Smooth muscle cell (in vitro differentiated cells): ENCODE data around the gene MRPL33. TPM values are rescaled to one million over a fixed set of nuclear protein-coding genes. Genes with fewer than 3 reads are reported as not detected.

Source experiments
- DNase-seq: peaks from one replicate; lab custom pipeline; 2025; ENCODE audit not compliant: unreplicated experiment; lab: John Stamatoyannopoulos, UW
- H2AFZ ChIP-seq: fragments of 200-600 bp; sonication (generic); 2 replicates; pipeline ENCODE4 v1.6.0; 2016; ENCODE audit warnings: antibody characterized with exemption, low read depth, mild to moderate bottlenecking
- H3F3A ChIP-seq: fragments of 200-600 bp; sonication (generic); 2 replicates; pipeline ENCODE4 v1.6.0; 2017; ENCODE audit warnings: antibody characterized with exemption, low read depth
- H3K27ac ChIP-seq: fragments of 200-600 bp; sonication (generic); 2 replicates; pipeline ENCODE4 v1.5.1; 2016; ENCODE audit warnings: low read depth, mild to moderate bottlenecking
- H3K27me3 ChIP-seq: fragments of 200-600 bp; sonication (generic); 2 replicates; pipeline ENCODE4 v1.6.1; 2016; ENCODE audit warnings: low read depth, mild to moderate bottlenecking
- H3K36me3 ChIP-seq: fragments of 200-600 bp; sonication (generic); 2 replicates; pipeline ENCODE4 v1.5.1; 2016; ENCODE audit warnings: low read depth
- H3K4me1 ChIP-seq: fragments of 200-600 bp; sonication (generic); 2 replicates; pipeline ENCODE4 v1.5.1; 2016; ENCODE audit warnings: low read depth
- H3K4me2 ChIP-seq: fragments of 200-600 bp; sonication (generic); 2 replicates; pipeline ENCODE4 v1.6.0; 2016; ENCODE audit warnings: mild to moderate bottlenecking
- H3K4me3 ChIP-seq: fragments of 200-600 bp; sonication (generic); 2 replicates; pipeline ENCODE4 v1.5.1; 2016; ENCODE audit warnings: mild to moderate bottlenecking
- H3K79me2 ChIP-seq: fragments of 200-600 bp; sonication (generic); 2 replicates; pipeline ENCODE4 v1.6.0; 2016; ENCODE audit warnings: low read depth, mild to moderate bottlenecking
- H3K9ac ChIP-seq: fragments of 200-600 bp; sonication (generic); 2 replicates; pipeline ENCODE4 v1.6.0; 2016; ENCODE audit warnings: low read depth
- H3K9me3 ChIP-seq: fragments of 200-600 bp; sonication (generic); replicated peaks from 2 replicates; pipeline ENCODE4 v1.5.1; 2016; ENCODE audit warnings: low read depth
- H4K20me1 ChIP-seq: fragments of 200-600 bp; sonication (generic); 2 replicates; pipeline ENCODE4 v1.6.0; 2016; ENCODE audit warnings: low read depth
- CTCF ChIP-seq: fragments of 200-600 bp; sonication (generic); IDR thresholded peaks from 2 replicates; pipeline ENCODE4 v1.5.1; 2017; ENCODE audit warnings: borderline replicate concordance, mild to moderate bottlenecking, antibody characterized with exemption; ENCODE audit not compliant: insufficient read depth, poor library complexity, severe bottlenecking
- WGBS: methylation state at CpG from one replicate; pipeline ENCODE4 v1.1.7; 2016; ENCODE audit warnings: low lambda C conversion rate; 5-methylcytosine and 5-hydroxymethylcytosine counted together
- polyA plus RNA-seq: library from polyadenylated mRNA; unstranded; fragments of >200 nt; fragmentation: Nextera tagmentation; extraction: Ambion mirVana; gene quantifications from 2 replicates; pipeline ENCODE4 v1.2.1, GENCODE V29; 2016
- total RNA-seq: library from RNA; depleted of rRNA; stranded (reverse); fragments of >200 nt; gene quantifications from 2 replicates; pipeline ENCODE4 v1.2.3, GENCODE V29; 2014

The MRPL33 gene
- total and polyA plus RNA-seq, 2 experiments from 2014 or later: 94.5 to 193 TPM

- Histone ChIP-seq H3K9me3 (no peaks in the 10 kb centered on the region), H3K4me3 (peak overlapping the region; percentile 49), H3K79me2 (no peaks in the 10 kb centered on the region), H3K9ac (no peak overlapping the region), H3K36me3 (no peaks in the 10 kb centered on the region), H2AFZ (peak overlapping the region; percentile 91), H3K27ac (peak overlapping the region; percentile 86), H3F3A (peaks cover 13% of the 10 kb centered on the region), H3K4me1 (peaks cover 13% of the 10 kb centered on the region), H3K27me3 (no peaks in the 10 kb centered on the region), H4K20me1 (no peaks in the 10 kb centered on the region), H3K4me2 (peak overlapping the region; percentile 89)
- no peak for TF ChIP-seq CTCF
- DNase-seq: no peak
- 91% methylated on average over 10 of the region's 10 CpGs for WGBS
Measured at GRCh38 chr2:27736031-27736889, 35.3 kb upstream of the MRPL33 start.

GRCh38 chr2:27736890-27737204 lies 34.7 kb upstream of the MRPL33 start:
- no peaks in the 10 kb centered on the region for H3K9me3 ChIP-seq
- H3K79me2 ChIP-seq: no peaks in the 10 kb centered on the region
- TF ChIP-seq CTCF: no peak
- no peaks in the 10 kb centered on the region for H4K20me1 ChIP-seq
- no peak overlapping the region for H3K4me2 ChIP-seq
- H3F3A ChIP-seq: peaks cover 13% of the 10 kb centered on the region
- no peaks in the 10 kb centered on the region for H3K36me3 ChIP-seq
- peak overlapping the region; percentile 48 for H3K9ac ChIP-seq
- no peak for DNase-seq
- peaks cover 13% of the 10 kb centered on the region for H3K4me1 ChIP-seq
- 99% methylated on average over 6 of the region's 6 CpGs for WGBS
- no peaks in the 10 kb centered on the region for H3K27me3 ChIP-seq
- H2AFZ ChIP-seq: no peak overlapping the region
- H3K27ac ChIP-seq: peak overlapping the region; percentile 86
- no peak overlapping the region for H3K4me3 ChIP-seq

- Histone ChIP-seq H3K4me2 (peak overlapping the region; percentile 36), H3K4me1 (peaks cover 13% of the 10 kb centered on the region), H3K9ac (peak overlapping the region; percentile 6), H3K4me3 (no peak overlapping the region), H3K36me3 (no peaks in the 10 kb centered on the region), H3K27me3 (no peaks in the 10 kb centered on the region), H2AFZ (peak overlapping the region; percentile 9), H3F3A (peaks cover 13% of the 10 kb centered on the region), H3K27ac (peak overlapping the region; percentile 86), H3K9me3 (no peaks in the 10 kb centered on the region), H3K79me2 (no peaks in the 10 kb centered on the region), H4K20me1 (no peaks in the 10 kb centered on the region)
- no peak for TF ChIP-seq CTCF
- DNase-seq: no peak
- WGBS: 32% methylated on average over 7 of the region's 7 CpGs
Measured at GRCh38 chr2:27737676-27738348, 33.7 kb upstream of the MRPL33 start.
